Measurements from ENCODE around the gene MRPL20. TPM values are rescaled to one million over a fixed set of nuclear protein-coding genes. Genes with fewer than 3 reads are reported as not detected.
"Not testable (repeated sequence)": the region's sequence is repeated elsewhere in the genome, so short reads cannot be mapped to it uniquely, and the experiment has no call there.

The MRPL20 gene
- polyA plus RNA-seq, 1 experiment, result 84.8 TPM

GRCh38 chr1:1411626-1412025 lies 4.5 kb upstream of the MRPL20 start:
- DNase-seq (ENCODE audit: low read depth), result no peak
- Histone ChIP-seq H3K36me3 (ENCODE audit: control insufficient read depth, insufficient read depth, low read length) (no peaks in the 10 kb centered on the region), H3K27me3 (ENCODE audit: control insufficient read depth, insufficient read depth, low read length) (no peaks in the 10 kb centered on the region), H3K4me3 (ENCODE audit: low read depth, low read length) (no peak overlapping the region)
- TF ChIP-seq, protein P1, sequence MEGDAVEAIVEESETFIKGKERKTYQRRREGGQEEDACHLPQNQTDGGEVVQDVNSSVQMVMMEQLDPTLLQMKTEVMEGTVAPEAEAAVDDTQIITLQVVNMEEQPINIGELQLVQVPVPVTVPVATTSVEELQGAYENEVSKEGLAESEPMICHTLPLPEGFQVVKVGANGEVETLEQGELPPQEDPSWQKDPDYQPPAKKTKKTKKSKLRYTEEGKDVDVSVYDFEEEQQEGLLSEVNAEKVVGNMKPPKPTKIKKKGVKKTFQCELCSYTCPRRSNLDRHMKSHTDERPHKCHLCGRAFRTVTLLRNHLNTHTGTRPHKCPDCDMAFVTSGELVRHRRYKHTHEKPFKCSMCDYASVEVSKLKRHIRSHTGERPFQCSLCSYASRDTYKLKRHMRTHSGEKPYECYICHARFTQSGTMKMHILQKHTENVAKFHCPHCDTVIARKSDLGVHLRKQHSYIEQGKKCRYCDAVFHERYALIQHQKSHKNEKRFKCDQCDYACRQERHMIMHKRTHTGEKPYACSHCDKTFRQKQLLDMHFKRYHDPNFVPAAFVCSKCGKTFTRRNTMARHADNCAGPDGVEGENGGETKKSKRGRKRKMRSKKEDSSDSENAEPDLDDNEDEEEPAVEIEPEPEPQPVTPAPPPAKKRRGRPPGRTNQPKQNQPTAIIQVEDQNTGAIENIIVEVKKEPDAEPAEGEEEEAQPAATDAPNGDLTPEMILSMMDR (IDR thresholded peaks at IDR 0.05; ENCODE audit: insufficient read depth, low read depth, low read length), result no peak
- CTCF ChIA-PET, result interaction anchor here (1.2 kb wide), 1 partner anchor 28 kb away, joined by 3 read pairs; no protein-coding TSS in a partner anchor
- POLR2A ChIA-PET, result no interaction called here

GRCh38 chr1:1410238-1410637 lies 3.1 kb upstream of the MRPL20 start:
- POLR2A ChIA-PET; DNase-seq (ENCODE audit: low read depth); H3K36me3 ChIP-seq (ENCODE audit: control insufficient read depth, insufficient read depth, low read length); CTCF ChIA-PET; H3K4me3 ChIP-seq (ENCODE audit: low read depth, low read length); H3K27me3 ChIP-seq (ENCODE audit: control insufficient read depth, insufficient read depth, low read length): not testable (repeated sequence)

DNA sequence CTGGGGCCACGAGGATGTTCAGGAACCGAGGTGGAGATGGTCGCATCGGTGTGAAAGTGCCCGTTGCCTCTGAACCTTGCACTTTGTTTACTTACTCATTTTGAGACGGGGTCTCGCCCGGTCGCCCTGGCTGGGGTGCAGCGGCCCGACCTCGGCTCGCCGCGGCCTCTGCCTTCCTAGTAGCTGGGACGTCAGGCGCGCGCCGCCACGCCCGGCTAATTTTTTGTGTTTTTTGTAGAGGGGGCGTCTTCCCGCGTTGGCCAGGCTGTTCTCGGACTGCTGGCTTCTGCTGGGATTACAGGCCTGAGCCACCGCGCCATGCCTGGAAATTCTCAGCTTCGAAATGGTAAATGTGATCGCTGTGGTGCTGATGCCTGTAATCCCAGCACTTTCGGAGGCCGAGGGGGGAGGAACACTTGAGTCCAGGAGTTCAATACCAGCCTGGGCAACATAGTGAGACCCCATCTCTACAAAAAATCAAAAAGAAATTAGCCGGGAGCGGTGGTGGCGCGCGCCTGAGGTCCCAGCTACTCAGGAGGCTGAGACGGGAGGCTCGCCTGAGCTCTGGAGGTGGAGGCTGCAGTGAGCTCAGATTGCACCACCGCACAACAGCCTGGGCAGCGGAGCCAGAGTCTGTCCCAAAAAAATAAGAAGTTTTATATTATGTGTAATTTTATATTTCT lies 684 bp upstream of the MRPL20 start:
- Histone ChIP-seq H3K36me3 (ENCODE audit: control insufficient read depth, insufficient read depth, low read length) (peaks cover 11% of the 10 kb centered on the region), H3K4me3 (ENCODE audit: low read depth, low read length) (peak overlapping the region; percentile 74), H3K27me3 (ENCODE audit: control insufficient read depth, insufficient read depth, low read length) (no peaks in the 10 kb centered on the region)
- no peak for DNase-seq (ENCODE audit: low read depth)
- TF ChIP-seq, protein P1 (IDR thresholded peaks at IDR 0.05; ENCODE audit: insufficient read depth, low read depth, low read length), result 0 out of 2 replicates have a peak, but pooled peaks have one; percentile 15
- POLR2A ChIA-PET, result no interaction called here
- CTCF ChIA-PET, result interaction anchor here (0.9 to 1.6 kb wide), 3 partner anchors 33 to 97 kb away, joined by 4 read pairs; no protein-coding TSS in a partner anchor

GRCh38 chr1:1406101-1406820 lies 832 bp downstream of the MRPL20 start:
- Histone ChIP-seq H3K36me3 (ENCODE audit: control insufficient read depth, insufficient read depth, low read length) (peaks cover 20% of the 10 kb centered on the region), H3K4me3 (ENCODE audit: low read depth, low read length) (peak overlapping the region; percentile 74), H3K27me3 (ENCODE audit: control insufficient read depth, insufficient read depth, low read length) (no peaks in the 10 kb centered on the region)
- CTCF ChIA-PET, result interaction anchor here (0.6 to 1.4 kb wide), 5 partner anchors 10 to 284 kb away, joined by 3 read pairs; no protein-coding TSS in a partner anchor
- POLR2A ChIA-PET, result no interaction called here
- no peak for DNase-seq (ENCODE audit: low read depth)
- TF ChIP-seq, protein P1 (IDR thresholded peaks at IDR 0.05; ENCODE audit: insufficient read depth, low read depth, low read length), result no peak

- Histone ChIP-seq H3K27me3 (ENCODE audit: control insufficient read depth, insufficient read depth, low read length) (no peaks in the 10 kb centered on the region), H3K4me3 (ENCODE audit: low read depth, low read length) (no peak overlapping the region), H3K36me3 (ENCODE audit: control insufficient read depth, insufficient read depth, low read length) (peaks cover 25% of the 10 kb centered on the region)
- TF ChIP-seq, protein P1 (IDR thresholded peaks at IDR 0.05; ENCODE audit: insufficient read depth, low read depth, low read length), result no peak
- no peak for DNase-seq (ENCODE audit: low read depth)
- ChIA-PET CTCF (no interaction called here), POLR2A (no interaction called here)
Measured at GRCh38 chr1:1403653-1404052, 3.4 kb downstream of the MRPL20 start.

DNA sequence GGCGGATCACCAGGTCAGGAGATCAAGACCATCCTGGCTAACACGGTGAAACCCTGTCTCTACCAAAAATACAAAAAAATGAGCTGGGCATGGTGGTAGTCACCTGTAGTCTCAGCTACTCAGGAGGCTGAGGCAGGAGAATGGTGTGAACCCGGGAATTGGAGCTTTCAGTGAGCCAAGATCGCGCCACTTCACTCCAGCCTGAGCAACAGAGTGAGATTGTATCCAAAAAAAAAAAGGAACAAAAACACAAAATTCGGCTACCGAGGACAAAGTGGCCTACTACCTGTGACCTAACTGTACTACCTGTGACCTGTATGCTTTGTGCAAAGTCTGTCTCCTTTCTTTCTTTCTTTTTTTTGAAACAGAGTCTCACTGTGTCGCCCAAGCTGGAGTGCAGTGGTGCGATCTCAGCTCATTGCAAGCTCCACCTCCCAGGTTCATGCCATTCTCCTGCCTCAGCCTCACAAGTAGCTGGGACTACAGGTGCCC lies 4.1 kb downstream of the MRPL20 start:
- H3K27me3 ChIP-seq (ENCODE audit: control insufficient read depth, insufficient read depth, low read length); CTCF ChIA-PET; DNase-seq (ENCODE audit: low read depth); H3K4me3 ChIP-seq (ENCODE audit: low read depth, low read length); POLR2A ChIA-PET: not testable (repeated sequence)
- peaks cover 25% of the 10 kb centered on the region for H3K36me3 ChIP-seq (ENCODE audit: control insufficient read depth, insufficient read depth, low read length)

Data from BJ (cell line).